GM18511 (cell line): ENCODE data around the gene RGS10.
"Not testable (repeated sequence)": the region's sequence is repeated elsewhere in the genome, so short reads cannot be mapped to it uniquely, and the experiment has no call there.

Experiments
- ATAC-seq: cut with Tn5 transposase; IDR thresholded peaks from one replicate; pipeline ENCODE4 v1.9.1; 2021; ENCODE audit warnings: mild to moderate bottlenecking, moderate library complexity; ENCODE audit not compliant: unreplicated experiment

RGS10 gene, protein sequence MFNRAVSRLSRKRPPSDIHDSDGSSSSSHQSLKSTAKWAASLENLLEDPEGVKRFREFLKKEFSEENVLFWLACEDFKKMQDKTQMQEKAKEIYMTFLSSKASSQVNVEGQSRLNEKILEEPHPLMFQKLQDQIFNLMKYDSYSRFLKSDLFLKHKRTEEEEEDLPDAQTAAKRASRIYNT

GRCh38 chr10:119542357-119542987 is at the start of gene RGS10:
Gene RGS10, minus strand, starts transcription at chr10:119542719. Its CDS starts 81 bp downstream, at chr10:119542638.
- peak; percentile 77 for ATAC-seq

DNA sequence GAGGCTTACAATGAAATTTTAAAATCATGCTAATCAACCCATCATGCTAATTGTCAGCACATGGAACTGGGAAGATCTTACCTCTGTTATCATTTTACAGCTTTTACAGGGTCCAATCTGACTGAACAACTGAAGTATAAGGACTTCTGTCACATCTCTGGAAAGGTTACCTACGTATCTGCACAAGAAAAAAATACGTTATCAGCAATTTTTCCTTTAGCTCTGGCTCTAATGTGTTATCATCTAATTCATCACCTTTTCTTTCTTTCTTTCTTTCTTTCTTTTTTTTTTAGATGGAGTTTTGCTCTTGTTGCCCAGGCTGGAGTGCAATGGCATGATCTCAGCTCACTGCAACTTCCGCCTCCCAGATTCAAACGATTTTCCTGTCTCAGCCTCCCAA is 45.6 kb upstream of the RGS10 start:
- no peak for ATAC-seq

GRCh38 chr10:119578355-119578754 is 35.8 kb upstream of the RGS10 start:
- no peak for ATAC-seq

DNA sequence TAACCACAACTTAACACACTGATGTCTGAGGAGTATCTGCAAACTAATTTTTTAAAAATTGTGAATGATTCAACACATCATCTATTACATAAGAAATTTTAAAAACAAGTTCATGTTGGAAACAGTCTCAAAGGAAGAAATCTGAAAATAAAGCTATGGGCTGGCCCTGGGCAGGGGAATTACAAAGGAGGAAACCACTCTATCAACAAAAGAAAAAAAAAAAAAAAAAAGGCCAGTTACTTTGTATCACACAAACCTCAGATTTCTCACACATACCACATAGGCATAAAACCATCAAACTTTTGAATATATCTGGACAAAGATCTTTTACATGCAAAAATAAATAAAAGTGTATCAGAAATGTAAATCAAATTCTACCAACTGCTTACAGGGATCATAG is 33.5 kb upstream of the RGS10 start:
- ATAC-seq = no peak

DNA sequence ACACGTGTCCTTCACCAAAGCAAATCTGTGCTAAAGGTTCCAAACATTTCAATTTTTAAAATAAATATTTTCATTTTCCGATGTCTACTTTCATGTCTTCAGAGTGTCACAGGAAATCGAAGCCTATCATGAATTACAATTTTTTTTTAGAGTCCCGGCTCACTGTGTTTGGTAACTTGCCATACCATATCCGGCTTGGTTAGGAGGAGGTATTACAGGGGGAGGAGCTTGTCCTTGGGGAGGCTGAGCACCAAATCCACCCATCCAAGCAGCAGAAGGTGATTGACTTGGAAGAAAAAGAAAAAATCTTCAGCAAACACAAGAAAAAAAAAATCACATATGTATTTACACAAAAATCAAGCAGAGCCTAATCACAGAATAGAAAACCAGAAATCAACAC is 33.0 kb upstream of the RGS10 start:
- no peak for ATAC-seq

- ATAC-seq = peak; percentile 71
These were observed 25.5 kb upstream of the RGS10 start for GRCh38 chr10:119567978-119568377.

GRCh38 chr10:119562097-119562496 is 19.6 kb upstream of the RGS10 start:
- no peak for ATAC-seq

- ATAC-seq = not testable (repeated sequence)
These were observed 17.0 kb upstream of the RGS10 start for GRCh38 chr10:119559511-119559910.

DNA sequence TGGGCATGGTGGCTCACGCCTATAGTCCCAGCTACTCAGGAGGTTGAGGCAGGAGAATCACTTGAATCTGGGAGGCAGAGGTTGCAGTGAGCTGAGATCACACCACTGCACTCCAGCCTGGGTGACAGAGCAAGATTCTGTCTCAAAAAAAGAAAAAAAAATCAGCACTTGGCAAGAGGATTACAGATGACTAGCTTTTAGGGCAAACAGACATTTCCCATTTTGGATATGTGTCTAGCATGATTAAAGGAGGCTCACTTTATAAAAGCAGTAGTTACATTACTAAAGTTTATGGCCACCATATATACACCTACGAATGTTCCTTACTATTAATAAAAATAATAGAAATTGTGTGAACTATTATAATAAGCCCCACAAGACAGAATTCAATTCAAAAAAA is 13.6 kb upstream of the RGS10 start:
- not testable (repeated sequence) for ATAC-seq

DNA sequence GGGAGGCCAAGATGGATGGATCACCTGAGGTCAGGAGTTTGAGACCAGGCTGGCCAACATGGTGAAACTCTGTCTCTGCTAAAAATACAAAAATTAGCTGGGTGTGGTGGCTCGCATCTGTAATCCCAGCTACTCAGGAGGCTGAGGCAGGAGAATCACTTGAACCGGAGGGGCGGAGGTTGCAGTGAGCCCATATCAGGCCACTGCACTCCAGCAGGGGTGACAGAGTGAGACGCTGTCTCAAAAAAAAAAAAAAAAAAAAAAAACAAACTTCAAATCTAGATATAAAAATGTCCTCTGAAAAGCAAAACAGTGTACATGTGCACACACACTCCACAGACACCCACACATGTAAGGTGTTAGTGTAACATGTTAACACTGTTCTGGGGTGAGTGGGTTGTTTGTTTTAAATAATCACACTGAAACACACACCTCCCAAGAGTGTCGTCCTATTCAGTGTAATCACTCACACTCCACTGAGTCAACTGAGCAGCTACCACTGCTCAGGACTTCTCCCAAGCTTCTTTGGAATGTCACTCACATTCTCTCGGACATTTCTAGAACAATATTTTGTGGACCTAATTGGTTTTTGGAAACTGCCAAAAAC is 12.8 kb upstream of the RGS10 start:
- ATAC-seq = no peak

DNA sequence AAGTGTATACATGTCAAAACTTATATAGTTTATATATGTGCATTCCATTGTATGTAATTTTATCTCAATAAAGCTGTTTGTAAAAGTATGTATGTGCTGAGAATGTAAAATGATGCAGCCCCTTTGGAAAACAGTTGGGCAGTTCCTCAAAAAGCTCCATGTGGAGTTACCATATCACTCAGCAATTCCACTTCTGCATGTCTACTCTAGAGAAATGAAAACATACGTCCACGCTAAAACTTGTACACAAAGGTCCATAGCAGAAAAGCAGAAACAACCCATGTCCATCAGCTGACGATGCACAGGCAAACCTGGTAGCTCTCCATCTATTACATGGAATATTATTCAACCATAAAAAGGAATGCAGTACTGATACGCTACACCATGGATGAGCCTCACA is 8.3 kb upstream of the RGS10 start:
- no peak for ATAC-seq

DNA sequence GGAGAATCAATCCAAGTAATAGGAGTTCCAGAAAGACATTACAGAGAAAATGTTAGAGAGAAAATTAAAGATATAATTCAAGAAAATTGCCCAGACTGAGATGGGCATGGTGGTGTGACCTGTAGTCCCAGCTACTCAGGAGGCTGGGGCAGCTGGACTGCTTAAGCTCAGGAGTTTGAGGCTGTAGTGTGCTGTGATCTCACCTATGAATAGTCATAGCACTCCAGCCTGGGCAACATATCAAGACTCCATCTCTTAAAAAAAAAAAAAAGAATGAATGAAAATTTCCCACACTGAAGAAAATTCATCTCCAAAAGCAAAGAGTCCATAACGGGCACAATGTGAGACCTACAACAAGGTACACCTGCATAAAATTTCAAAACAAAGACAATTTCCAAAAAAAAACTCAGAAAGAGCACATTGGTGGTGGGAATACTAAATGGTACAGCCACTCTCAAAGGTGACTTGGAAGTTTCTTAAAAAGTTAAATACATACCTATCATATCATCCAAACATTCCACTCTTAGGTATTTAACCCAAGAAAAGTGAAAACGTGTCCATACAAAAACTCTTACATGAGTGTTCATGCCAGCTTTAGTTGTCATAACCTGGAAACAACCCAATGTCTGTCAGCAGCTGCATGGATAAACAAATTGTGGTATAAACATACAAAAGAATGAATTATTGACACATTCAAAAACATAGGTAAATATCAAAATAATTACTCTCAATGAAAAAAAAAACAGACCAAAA is 6.9 kb upstream of the RGS10 start:
- no peak for ATAC-seq

DNA sequence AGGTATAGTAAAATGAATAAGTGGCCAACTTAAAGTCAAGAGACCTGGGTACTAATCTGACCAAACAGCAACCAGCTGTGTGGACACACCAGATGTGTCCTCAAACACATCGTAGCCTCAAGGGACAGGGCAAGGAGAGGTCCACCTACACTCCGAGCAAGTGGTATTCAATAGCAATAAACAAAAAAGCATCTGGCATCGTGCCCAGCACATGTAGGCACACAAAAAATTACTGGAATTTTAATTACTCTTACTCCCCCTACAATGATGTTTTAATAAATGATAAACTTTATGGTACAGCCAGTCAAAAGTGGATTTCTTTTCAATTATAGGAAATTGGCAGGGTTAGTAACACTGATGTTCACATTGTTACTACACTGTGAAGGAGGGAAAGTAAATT is 3.5 kb upstream of the RGS10 start:
- no peak for ATAC-seq

GRCh38 chr10:119545310-119545709 is 2.8 kb upstream of the RGS10 start:
- no peak for ATAC-seq

DNA sequence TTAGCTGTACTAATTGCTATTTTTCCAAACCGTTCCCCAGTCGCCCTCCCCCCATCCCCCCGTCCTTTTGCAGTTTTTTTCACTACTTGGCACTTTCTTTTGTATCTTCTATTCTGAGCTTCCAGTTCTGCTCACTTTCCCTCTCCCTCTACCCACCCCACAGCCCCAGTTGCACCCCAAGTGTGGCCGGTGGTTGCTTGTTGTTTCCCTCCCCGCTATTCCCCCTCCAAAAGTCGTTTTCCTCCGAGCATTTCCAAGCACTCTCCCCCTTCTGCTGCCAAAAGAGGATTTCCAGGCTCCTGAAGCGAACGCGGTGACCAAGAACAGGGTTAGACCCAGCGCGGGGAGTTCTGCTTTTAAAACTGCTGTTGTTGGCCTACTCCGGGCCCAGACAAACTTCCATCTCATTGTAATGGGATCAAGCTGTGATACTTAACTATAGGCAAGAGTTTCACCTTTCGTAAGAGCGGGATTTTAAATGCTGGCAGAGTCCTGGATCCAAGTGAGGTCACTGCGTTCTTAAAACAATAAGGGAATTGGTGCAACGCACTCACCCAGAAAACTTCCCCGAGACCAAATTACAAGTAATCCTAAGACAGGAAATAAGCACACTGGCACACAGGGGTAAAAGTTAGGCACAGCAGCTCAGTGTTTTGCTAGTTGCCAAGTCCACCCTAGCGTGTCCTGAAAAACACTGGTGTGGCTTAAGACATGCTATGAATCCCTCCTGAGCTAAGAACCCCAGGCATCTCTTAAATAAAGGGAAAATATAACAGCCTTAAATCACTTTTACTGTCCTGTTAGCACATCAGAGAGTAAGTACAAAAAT is 1.5 kb upstream of the RGS10 start:
- ATAC-seq = no peak

GRCh38 chr10:119542988-119543813 is 682 bp upstream of the RGS10 start:
- ATAC-seq = peak; percentile 52

DNA sequence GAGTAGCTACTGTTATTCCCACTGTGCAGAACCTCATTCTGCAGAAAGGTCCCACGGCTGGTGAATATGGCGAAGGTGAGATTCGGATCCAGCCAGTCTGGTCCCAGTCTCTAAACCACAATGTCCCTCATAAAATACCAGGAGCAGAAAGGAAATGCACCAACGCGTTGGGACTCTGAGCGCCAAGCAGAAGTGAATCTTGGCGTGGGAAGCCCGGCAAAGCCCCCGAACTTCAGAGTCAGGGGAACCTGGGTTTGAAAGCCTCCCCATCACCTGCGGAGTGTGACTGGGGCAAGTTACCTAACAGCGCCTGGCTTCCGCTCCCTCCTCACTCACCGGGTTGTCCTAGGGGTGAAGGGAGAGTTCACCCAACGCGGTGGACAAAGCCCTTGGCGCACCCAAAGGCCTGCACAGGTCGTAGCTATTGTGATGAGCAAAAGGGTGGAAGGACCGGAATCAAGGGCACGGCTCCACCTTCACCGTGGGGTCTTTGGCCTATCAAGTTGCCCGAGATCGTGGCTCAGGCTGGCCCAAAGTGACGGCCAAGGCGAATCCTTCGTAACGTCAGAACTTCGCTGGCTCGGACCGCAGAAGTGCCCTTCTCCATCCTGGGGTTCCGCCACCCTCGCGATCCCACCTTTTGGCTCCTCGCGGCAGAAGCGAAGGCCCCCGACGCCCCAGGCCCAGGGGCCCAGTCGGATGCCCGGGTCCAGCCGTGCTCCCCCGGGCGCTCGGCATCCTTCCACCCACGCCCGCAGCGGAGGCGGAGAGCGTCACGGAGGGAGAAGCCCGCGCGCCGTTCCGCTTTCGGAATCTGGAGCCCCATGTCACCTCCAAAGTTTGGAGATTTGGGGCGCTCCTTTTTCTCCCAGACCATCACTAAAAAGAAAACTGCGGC is 811 bp downstream of the RGS10 start:
- ATAC-seq = peak; percentile 20

GRCh38 chr10:119541046-119541445 is 1.5 kb downstream of the RGS10 start:
- ATAC-seq = no peak

DNA sequence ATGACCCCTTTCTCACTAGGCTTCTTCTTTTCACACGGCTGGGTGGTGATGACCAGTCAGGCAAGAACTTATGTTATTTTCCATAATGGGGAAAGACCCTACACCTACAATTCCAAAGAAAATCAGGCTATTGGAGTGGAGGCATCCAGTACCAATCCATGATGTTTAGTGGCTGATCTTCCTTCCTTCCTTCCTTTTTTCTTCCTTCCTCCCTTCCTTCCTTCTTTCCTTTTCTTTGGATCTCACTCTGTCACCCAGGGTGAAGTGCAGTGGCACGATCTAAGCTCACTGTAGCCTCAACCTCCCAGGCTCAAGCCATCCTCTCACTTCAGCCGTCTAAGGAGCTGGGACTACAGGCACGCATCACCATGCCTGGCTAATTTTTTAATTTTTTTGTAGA is 2.5 kb downstream of the RGS10 start:
- ATAC-seq = no peak
